ENCODE results near the gene CYB561D2. TPM values are rescaled to one million over a fixed set of nuclear protein-coding genes. Genes with fewer than 3 reads are reported as not detected.
A peak's percentile ranks its signal among the peaks of the same experiment; 100 is the strongest.

Gene CYB561D2
- polyA plus RNA-seq, 1 donor (not counting 4 experiments of a cell fraction or from before 2014, with no cell fraction given): 12.3 TPM

DNA sequence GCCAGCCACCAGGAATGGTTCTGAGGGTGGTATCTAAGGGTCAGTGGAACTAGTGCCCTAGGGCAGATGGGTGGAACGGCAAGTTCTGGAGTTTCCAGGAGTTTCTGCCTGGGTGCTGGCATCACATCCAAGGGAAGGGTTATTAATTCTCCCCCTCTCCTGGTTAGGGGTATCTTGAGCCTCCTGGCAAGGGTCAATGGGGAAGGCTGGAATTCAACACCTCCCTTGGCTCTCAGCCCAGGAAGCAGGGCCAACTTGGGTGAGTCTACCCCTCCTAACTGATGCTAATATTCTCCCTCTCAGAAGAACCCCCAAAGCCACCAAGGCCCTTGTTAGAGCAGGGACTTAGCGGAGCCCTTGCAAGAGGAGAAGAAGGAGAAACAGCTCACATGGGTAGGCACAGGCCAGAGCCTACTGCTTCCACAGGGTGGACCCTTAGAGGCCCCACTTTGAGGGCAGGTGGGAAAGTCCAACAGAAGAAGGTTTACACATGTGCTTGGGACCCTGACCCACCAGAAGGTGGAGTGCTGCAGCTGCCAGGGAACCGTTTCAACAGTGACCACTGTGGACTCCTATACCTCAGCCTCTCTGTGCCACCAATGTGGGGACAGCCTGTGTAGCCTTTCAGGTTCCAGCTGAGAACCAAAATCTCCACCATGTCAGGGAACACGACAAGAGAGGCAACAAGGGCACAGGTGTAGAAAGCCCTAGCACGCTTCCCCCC is 5.3 kb downstream of the CYB561D2 start:
- Histone ChIP-seq H3K36me3 (ENCODE audit: control insufficient read depth in 2 of 2, extremely low read depth in 1 of 2, insufficient read depth in 2 of 2, low read length in 2 of 2) (peaks cover 26 to 30% of the 10 kb centered on the region in 2 experiments), H3K9ac (ENCODE audit: control insufficient read depth, extremely low read depth, insufficient read depth, low read length) (no peak overlapping the region), H3K27me3 (ENCODE audit: control insufficient read depth, extremely low read depth, insufficient read depth, low read length) (no peaks in the 10 kb centered on the region), H2AFZ (ENCODE audit: control insufficient read depth, low read length) (no peak overlapping the region), H3K4me1 (ENCODE audit: control insufficient read depth, extremely low read depth, insufficient read depth, low read length) (peaks cover 35% of the 10 kb centered on the region), H3K4me3 (ENCODE audit: control insufficient read depth in 2 of 3, extremely low read depth in 1 of 3, insufficient read depth in 2 of 3, low read depth in 1 of 3, low read length in 3 of 3) (peak overlapping the region in 2 of 3 experiments; percentile 78 to 88), H3K9me3 (ENCODE audit: control insufficient read depth, low read depth, low read length) (no peaks in the 10 kb centered on the region), H3K9me1 (ENCODE audit: control insufficient read depth, extremely low read depth, insufficient read depth, low read length) (peaks cover 2% of the 10 kb centered on the region), H3K27ac (ENCODE audit: control insufficient read depth, insufficient read depth, low read length) (no peak overlapping the region), H3K4me2 (ENCODE audit: control insufficient read depth, extremely low read depth, insufficient read depth, low read depth, low read length) (peak overlapping the region; percentile 88), H3K79me2 (ENCODE audit: control insufficient read depth, insufficient read depth, low read length) (peaks cover 57% of the 10 kb centered on the region), H4K20me1 (ENCODE audit: control insufficient read depth, extremely low read depth, insufficient read depth, low read length) (peaks cover 6% of the 10 kb centered on the region)
- FAIRE-seq (no peak), DNase-seq (ENCODE audit: low read depth, low spot score) (no peak)
- TF ChIP-seq CTCF (optimal IDR thresholded peaks at IDR 0.05 in 1 of 3, IDR thresholded peaks at IDR 0.05 in 1 of 3, conservative IDR thresholded peaks at IDR 0.05 in 1 of 3; ENCODE audit: extremely low read depth in 1 of 3, insufficient read depth in 2 of 3, low read length in 3 of 3) (no peak), EZH2 (IDR thresholded peaks at IDR 0.05; ENCODE audit: low read length) (no peak)
- dilution Hi-C loops (cut with MboI; ENCODE audit: extremely low pct_ligation_motif_present, low sequenced_read_pairs): no loop called here

DNA sequence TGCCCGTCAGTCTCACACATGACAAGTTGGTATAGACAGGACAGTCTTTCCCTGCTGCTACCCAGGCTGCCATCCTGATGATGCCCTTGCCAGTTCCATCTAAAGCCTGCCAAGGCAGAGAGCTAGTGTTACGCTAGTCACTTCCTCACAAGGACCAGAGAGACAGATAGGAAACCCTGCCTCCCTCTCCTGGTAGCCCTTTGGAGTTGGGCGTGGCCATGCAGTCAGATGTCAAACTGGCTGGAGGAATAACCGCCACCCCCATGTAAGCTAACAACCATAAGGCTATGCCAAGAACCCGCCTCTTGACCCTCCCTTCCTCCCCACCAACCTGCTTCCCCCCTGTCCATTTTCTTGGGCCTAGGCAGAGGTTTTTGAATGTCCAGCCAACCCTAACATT is 5.9 kb downstream of the CYB561D2 start:
- peaks cover 53% of the 10 kb centered on the region for H3K79me2 ChIP-seq (ENCODE audit: control insufficient read depth, insufficient read depth, low read length)

More for the DNA sequence above, 5.9 kb downstream of the CYB561D2 start:
- no peak overlapping the region for H2AFZ ChIP-seq (ENCODE audit: control insufficient read depth, low read length)
- no peak overlapping the region for H3K27ac ChIP-seq (ENCODE audit: control insufficient read depth, insufficient read depth, low read length)
- peak overlapping the region; percentile 78 to 88 (median 86) for H3K4me3 ChIP-seq (ENCODE audit: control insufficient read depth in 2 of 3, extremely low read depth in 1 of 3, insufficient read depth in 2 of 3, low read depth in 1 of 3, low read length in 3 of 3)
- TF ChIP-seq CTCF (optimal IDR thresholded peaks at IDR 0.05 in 1 of 3, IDR thresholded peaks at IDR 0.05 in 1 of 3, conservative IDR thresholded peaks at IDR 0.05 in 1 of 3; ENCODE audit: extremely low read depth in 1 of 3, insufficient read depth in 2 of 3, low read length in 3 of 3) (no peak), EZH2 (IDR thresholded peaks at IDR 0.05; ENCODE audit: low read length) (no peak)
- DNase-seq (ENCODE audit: low read depth, low spot score): no peak
- FAIRE-seq: no peak
- dilution Hi-C loops (cut with MboI; ENCODE audit: extremely low pct_ligation_motif_present, low sequenced_read_pairs): no loop called here
- H3K4me1 ChIP-seq (ENCODE audit: control insufficient read depth, extremely low read depth, insufficient read depth, low read length): peaks cover 31% of the 10 kb centered on the region
- no peaks in the 10 kb centered on the region for H3K27me3 ChIP-seq (ENCODE audit: control insufficient read depth, extremely low read depth, insufficient read depth, low read length)
- H3K36me3 ChIP-seq (ENCODE audit: control insufficient read depth in 2 of 2, extremely low read depth in 1 of 2, insufficient read depth in 2 of 2, low read length in 2 of 2): peaks cover 26 to 29% of the 10 kb centered on the region in 2 experiments
- peaks cover 6% of the 10 kb centered on the region for H4K20me1 ChIP-seq (ENCODE audit: control insufficient read depth, extremely low read depth, insufficient read depth, low read length)
- no peak overlapping the region for H3K9ac ChIP-seq (ENCODE audit: control insufficient read depth, extremely low read depth, insufficient read depth, low read length)
- H3K9me1 ChIP-seq (ENCODE audit: control insufficient read depth, extremely low read depth, insufficient read depth, low read length): peaks cover 2% of the 10 kb centered on the region
- no peaks in the 10 kb centered on the region for H3K9me3 ChIP-seq (ENCODE audit: control insufficient read depth, low read depth, low read length)
- H3K4me2 ChIP-seq (ENCODE audit: control insufficient read depth, extremely low read depth, insufficient read depth, low read depth, low read length): peak overlapping the region; percentile 88
